Keratinocyte (primary cell): Measurements from ENCODE around the gene NR2C2AP. TPM values are rescaled to one million over a fixed set of nuclear protein-coding genes. Genes with fewer than 3 reads are reported as not detected.

ENCODE experiments used
- DNase-seq: peaks from one replicate; pipeline ENCODE4 v3.0.0-alpha.2; 2011; ENCODE audit warnings: low read depth, missing footprints, low spot score
- FAIRE-seq: peaks from 2 replicates; lab custom pipeline; 2011; peaks lifted over from hg19 to GRCh38; lab: Jason Lieb, UNC
- H2AFZ ChIP-seq: 2 replicates; pipeline ENCODE4 v1.6.0; 2012; ENCODE audit warnings: low read length, control low read depth, inconsistent platforms; ENCODE audit not compliant: control insufficient read depth
- H3K27ac ChIP-seq: 2 replicates; pipeline ENCODE4 v1.5.1; 2011; ENCODE audit warnings: low read length; ENCODE audit not compliant: control insufficient read depth, insufficient read depth
- H3K27me3 ChIP-seq: 3 replicates; pipeline ENCODE4 v1.6.0; 2011; ENCODE audit warnings: low read length; ENCODE audit not compliant: control insufficient read depth, insufficient read depth; ENCODE audit errors: extremely low read depth
- H3K36me3 ChIP-seq, 2 experiments: 2 replicates in 1 of 2; 3 replicates in 1 of 2; pipeline ENCODE4 v1.5.1; 2011; ENCODE audit warnings: low read length in 2 of 2, mild to moderate bottlenecking in 1 of 2; ENCODE audit not compliant: control insufficient read depth in 2 of 2, insufficient read depth in 2 of 2; ENCODE audit errors: extremely low read depth in 1 of 2
- H3K4me1 ChIP-seq: 3 replicates; pipeline ENCODE4 v1.5.1; 2011; ENCODE audit warnings: low read length; ENCODE audit not compliant: control insufficient read depth, insufficient read depth; ENCODE audit errors: extremely low read depth
- H3K4me2 ChIP-seq: 3 replicates; pipeline ENCODE4 v1.6.0; 2011; ENCODE audit warnings: low read depth, low read length; ENCODE audit not compliant: control insufficient read depth, insufficient read depth; ENCODE audit errors: extremely low read depth
- H3K4me3 ChIP-seq, 3 experiments: fragments of 200-600 bp in 1 of 3; sonication (generic) in 1 of 3; 2 replicates in 2 of 3; 3 replicates in 1 of 3; pipeline ENCODE4 v1.5.1; 2011 to 2016; ENCODE audit warnings: low read length in 3 of 3, mild to moderate bottlenecking in 3 of 3, control low read depth in 2 of 3, inconsistent platforms in 1 of 3, low read depth in 1 of 3, mixed read lengths in 1 of 3, mixed run types in 1 of 3, moderate library complexity in 1 of 3; ENCODE audit not compliant: control insufficient read depth in 2 of 3, insufficient read depth in 2 of 3; ENCODE audit errors: extremely low read depth in 1 of 3
- H3K79me2 ChIP-seq: 2 replicates; pipeline ENCODE4 v1.6.0; 2012; ENCODE audit warnings: low read length; ENCODE audit not compliant: control insufficient read depth, insufficient read depth
- H3K9ac ChIP-seq: 3 replicates; pipeline ENCODE4 v1.6.0; 2011; ENCODE audit warnings: low read length; ENCODE audit not compliant: control insufficient read depth, insufficient read depth; ENCODE audit errors: extremely low read depth
- H3K9me1 ChIP-seq: 3 replicates; pipeline ENCODE4 v1.6.0; 2011; ENCODE audit warnings: low read length; ENCODE audit not compliant: control insufficient read depth, insufficient read depth; ENCODE audit errors: extremely low read depth
- H3K9me3 ChIP-seq: 2 replicates; pipeline ENCODE4 v1.5.1; 2012; ENCODE audit warnings: low read depth, low read length; ENCODE audit not compliant: control insufficient read depth
- H4K20me1 ChIP-seq: 3 replicates; pipeline ENCODE4 v1.6.0; 2011; ENCODE audit warnings: low read length; ENCODE audit not compliant: control insufficient read depth, insufficient read depth; ENCODE audit errors: extremely low read depth
- CTCF ChIP-seq, 3 experiments: IDR thresholded peaks in 1 of 3; conservative IDR thresholded peaks in 1 of 3; optimal IDR thresholded peaks in 1 of 3; 2 replicates in 2 of 3; 3 replicates in 1 of 3; pipeline versions ENCODE3 to v1.5.1; 2011; ENCODE audit warnings: low read length in 3 of 3, mild to moderate bottlenecking in 3 of 3, moderate library complexity in 2 of 3, control low read depth in 1 of 3, inconsistent platforms in 1 of 3; ENCODE audit not compliant: insufficient read depth in 2 of 3; ENCODE audit errors: extremely low read depth in 1 of 3
- EZH2 ChIP-seq: IDR thresholded peaks from one replicate; pipeline ENCODE4 v1.6.1; 2012; ENCODE audit warnings: inconsistent platforms, mild to moderate bottlenecking, low read length, moderate library complexity
- dilution Hi-C: fragments of 300-500 bp; cut with MboI; formaldehyde crosslinking; loops from one replicate; pipeline ENCODE4 v1.7.0; 2020; ENCODE audit warnings: low sequenced_read_pairs; ENCODE audit not compliant: extremely low pct_ligation_motif_present
- polyA plus RNA-seq, 5 experiments: library from polyadenylated mRNA; depleted of rRNA in 3 of 5; stranded (reverse) in 3 of 5; stranded (forward) in 1 of 5; unstranded in 1 of 5; fragments of >200 nt; gene quantifications; 1 replicate in 1 of 5; 2 replicates in 3 of 5; 3 replicates in 1 of 5; pipeline versions ENCODE4 v1.2.1 to v1.2.3, GENCODE V29; 2011 to 2012; ENCODE audit warnings: missing spikeins in 2 of 5, low read depth in 1 of 5, low replicate concordance in 1 of 5

NR2C2AP gene
- polyA plus RNA-seq, 1 donor (not counting 4 experiments of a cell fraction or from before 2014, with no cell fraction given) = 12.3 TPM

- Histone ChIP-seq H3K9ac (no peak overlapping the region), H3K4me2 (no peak overlapping the region), H3K27ac (no peak overlapping the region), H3K4me3 (no peak overlapping the region), H2AFZ (no peak overlapping the region), H4K20me1 (peaks cover 5% of the 10 kb centered on the region), H3K79me2 (no peaks in the 10 kb centered on the region), H3K27me3 (no peaks in the 10 kb centered on the region), H3K4me1 (no peaks in the 10 kb centered on the region), H3K9me3 (no peaks in the 10 kb centered on the region), H3K9me1 (no peaks in the 10 kb centered on the region), H3K36me3 (no peaks in the 10 kb centered on the region)
- dilution Hi-C loops = no loop called here
- no peak for DNase-seq
- FAIRE-seq = no peak
- no peak for TF ChIP-seq EZH2
- TF ChIP-seq CTCF (optimal IDR thresholded peaks at IDR 0.05 in 1 of 3, IDR thresholded peaks at IDR 0.05 in 1 of 3, conservative IDR thresholded peaks at IDR 0.05 in 1 of 3; ENCODE audit: extremely low read depth in 1 of 3, insufficient read depth in 2 of 3, low read length in 3 of 3) = no peak
These were observed 32.1 kb downstream of the NR2C2AP start for GRCh38 chr19:19170873-19171672.

GRCh38 chr19:19170053-19170872 lies 33.0 kb downstream of the NR2C2AP start, which contains the start of gene MEF2B:
Gene MEF2B (minus strand): TSS chr19:19170263. CDS start chr19:19150735, 19,528 bp downstream.
- no peak for FAIRE-seq
- no peak within 1 kb of the TSS for H3K9ac ChIP-seq

More at GRCh38 chr19:19170053-19170872, 33.0 kb downstream of the NR2C2AP start, which contains the start of gene MEF2B:
- peaks cover 5% of the 10 kb centered on the region for H4K20me1 ChIP-seq
- no peaks in the 10 kb centered on the region for H3K9me1 ChIP-seq
- H3K9me3 ChIP-seq = no peaks in the 10 kb centered on the region
- H3K27me3 ChIP-seq = no peaks in the 10 kb centered on the region
- no peaks in the 10 kb centered on the region for H3K79me2 ChIP-seq
- H3K4me3 ChIP-seq = no peak within 1 kb of the TSS
- TF ChIP-seq CTCF (optimal IDR thresholded peaks at IDR 0.05 in 1 of 3, IDR thresholded peaks at IDR 0.05 in 1 of 3, conservative IDR thresholded peaks at IDR 0.05 in 1 of 3; ENCODE audit: extremely low read depth in 1 of 3, insufficient read depth in 2 of 3, low read length in 3 of 3) (no peak), EZH2 (no peak)
- dilution Hi-C loops = no loop called here
- no peak for DNase-seq
- peak within 1 kb of the TSS; percentile 62 for H3K4me2 ChIP-seq
- H2AFZ ChIP-seq = no peak within 1 kb of the TSS
- H3K4me1 ChIP-seq = no peaks in the 10 kb centered on the region
- no peaks in the 10 kb centered on the region for H3K36me3 ChIP-seq
- no peak within 1 kb of the TSS for H3K27ac ChIP-seq
